ENCODE results near the gene COL9A1. TPM values are rescaled to one million over a fixed set of nuclear protein-coding genes. Genes with fewer than 3 reads are reported as not detected.

Gene COL9A1
- total and polyA plus RNA-seq, 9 donors: 0.04 to 1.2 (median 0.15) TPM; not detected in 5

DNA sequence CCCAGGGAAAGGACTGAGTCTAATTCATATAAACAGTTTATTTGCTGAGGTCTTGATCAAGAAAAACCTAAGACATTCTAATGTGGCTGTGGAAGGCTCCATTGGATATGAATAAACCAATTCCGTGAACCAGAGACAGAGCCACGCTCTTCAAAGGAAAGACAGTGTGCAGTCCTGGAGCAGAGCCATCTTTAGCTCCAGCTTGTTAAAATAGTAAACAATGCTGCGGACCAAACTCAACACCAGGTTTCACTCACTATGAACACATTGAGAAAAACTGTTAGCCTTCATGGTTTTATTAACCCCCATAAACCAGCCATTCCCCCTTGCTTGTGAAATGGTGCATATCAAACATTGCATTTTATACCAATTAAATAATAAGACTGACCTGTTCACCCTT, 61.9 kb downstream of the COL9A1 start:
- WGBS, 3 donors: 8 to 16% (median 11%) methylated on average over 3 of the region's 3 CpGs

GRCh38 chr6:70236343-70236742, 66.5 kb downstream of the COL9A1 start:
- WGBS, 3 donors: 9 to 24% (median 12%) methylated on average over 3 of the region's 3 CpGs
- Histone ChIP-seq H3K27ac (no peak overlapping the region), H3K27me3 (no peaks in the 10 kb centered on the region), H3K36me3 (no peaks in the 10 kb centered on the region), H3K9me3 (no peaks in the 10 kb centered on the region), H3K4me1 (ENCODE audit: insufficient read depth) (no peaks in the 10 kb centered on the region), H3K4me3 (no peak overlapping the region)
- intact Hi-C loops (cut with DNase I): no loop called here
- TF ChIP-seq EP300 (IDR thresholded peaks at IDR 0.05): no peak
- TF ChIP-seq, protein P1, sequence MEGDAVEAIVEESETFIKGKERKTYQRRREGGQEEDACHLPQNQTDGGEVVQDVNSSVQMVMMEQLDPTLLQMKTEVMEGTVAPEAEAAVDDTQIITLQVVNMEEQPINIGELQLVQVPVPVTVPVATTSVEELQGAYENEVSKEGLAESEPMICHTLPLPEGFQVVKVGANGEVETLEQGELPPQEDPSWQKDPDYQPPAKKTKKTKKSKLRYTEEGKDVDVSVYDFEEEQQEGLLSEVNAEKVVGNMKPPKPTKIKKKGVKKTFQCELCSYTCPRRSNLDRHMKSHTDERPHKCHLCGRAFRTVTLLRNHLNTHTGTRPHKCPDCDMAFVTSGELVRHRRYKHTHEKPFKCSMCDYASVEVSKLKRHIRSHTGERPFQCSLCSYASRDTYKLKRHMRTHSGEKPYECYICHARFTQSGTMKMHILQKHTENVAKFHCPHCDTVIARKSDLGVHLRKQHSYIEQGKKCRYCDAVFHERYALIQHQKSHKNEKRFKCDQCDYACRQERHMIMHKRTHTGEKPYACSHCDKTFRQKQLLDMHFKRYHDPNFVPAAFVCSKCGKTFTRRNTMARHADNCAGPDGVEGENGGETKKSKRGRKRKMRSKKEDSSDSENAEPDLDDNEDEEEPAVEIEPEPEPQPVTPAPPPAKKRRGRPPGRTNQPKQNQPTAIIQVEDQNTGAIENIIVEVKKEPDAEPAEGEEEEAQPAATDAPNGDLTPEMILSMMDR (IDR thresholded peaks at IDR 0.05): no peak
- no peak for TF ChIP-seq POLR2A (IDR thresholded peaks at IDR 0.05)
- DNase-seq: no peak

More for the DNA sequence above, 61.9 kb downstream of the COL9A1 start:
- TF ChIP-seq EP300 (IDR thresholded peaks at IDR 0.05) (no peak), POLR2A (IDR thresholded peaks at IDR 0.05) (no peak)
- TF ChIP-seq, protein P1 (IDR thresholded peaks at IDR 0.05): no peak
- DNase-seq: no peak
- Histone ChIP-seq H3K27ac (no peak overlapping the region), H3K4me3 (no peak overlapping the region), H3K36me3 (no peaks in the 10 kb centered on the region), H3K27me3 (no peaks in the 10 kb centered on the region), H3K9me3 (no peaks in the 10 kb centered on the region), H3K4me1 (ENCODE audit: insufficient read depth) (no peaks in the 10 kb centered on the region)
- intact Hi-C loops (cut with DNase I): loop anchor here in 1 of 4 donors (5.0 kb wide), 1 partner anchor 679 kb away; no protein-coding TSS in a partner anchor

- intact Hi-C loops (cut with DNase I): no loop called here
- no peaks in the 10 kb centered on the region for H3K36me3 ChIP-seq
- no peaks in the 10 kb centered on the region for H3K9me3 ChIP-seq
- WGBS, 3 donors: 86 to 92% (median 89%) methylated on average over 7 of the region's 7 CpGs
- no peak for TF ChIP-seq EP300 (IDR thresholded peaks at IDR 0.05)
- TF ChIP-seq, protein P1 (IDR thresholded peaks at IDR 0.05): no peak
- no peak for TF ChIP-seq POLR2A (IDR thresholded peaks at IDR 0.05)
- H3K27me3 ChIP-seq: no peaks in the 10 kb centered on the region
- DNase-seq: no peak
- H3K4me1 ChIP-seq (ENCODE audit: insufficient read depth): no peaks in the 10 kb centered on the region
- no peak overlapping the region for H3K27ac ChIP-seq
- no peak overlapping the region for H3K4me3 ChIP-seq
Measured at GRCh38 chr6:70234561-70235236, 68.2 kb downstream of the COL9A1 start.

GRCh38 chr6:70231311-70231710, 71.6 kb downstream of the COL9A1 start:
- no peak for DNase-seq
- Histone ChIP-seq H3K36me3 (no peaks in the 10 kb centered on the region), H3K4me1 (ENCODE audit: insufficient read depth) (no peaks in the 10 kb centered on the region), H3K4me3 (no peak overlapping the region), H3K9me3 (no peaks in the 10 kb centered on the region), H3K27me3 (no peaks in the 10 kb centered on the region), H3K27ac (no peak overlapping the region)
- TF ChIP-seq, protein P1 (IDR thresholded peaks at IDR 0.05): no peak
- no peak for TF ChIP-seq POLR2A (IDR thresholded peaks at IDR 0.05)
- TF ChIP-seq EP300 (IDR thresholded peaks at IDR 0.05): no peak
- intact Hi-C loops (cut with DNase I): no loop called here
- WGBS, 3 donors: 10 to 15% (median 13%) methylated on average over 2 of the region's 2 CpGs

Measured in ovary (tissue), 9 donors.